ENCODE results near the gene TECR.
"Not testable (repeated sequence)": the region's sequence is repeated elsewhere in the genome, so short reads cannot be mapped to it uniquely, and the experiment has no call there.

TECR gene

GRCh38 chr19:14540741-14541525 is 11.5 kb downstream of the TECR start:
- no peak for DNase-seq (ENCODE audit: low read depth)

- DNase-seq (ENCODE audit: low read depth): not testable (repeated sequence)
Observed at GRCh38 chr19:14541979-14542378, 12.6 kb downstream of the TECR start.

GRCh38 chr19:14542711-14543328 is 13.4 kb downstream of the TECR start:
- DNase-seq (ENCODE audit: low read depth): no peak

GRCh38 chr19:14544047-14544446 is 14.7 kb downstream of the TECR start:
- no peak for DNase-seq (ENCODE audit: low read depth)

GRCh38 chr19:14544977-14545715 is 15.8 kb downstream of the TECR start:
- DNase-seq (ENCODE audit: low read depth): no peak

- no peak for DNase-seq (ENCODE audit: low read depth)
Observed at GRCh38 chr19:14545716-14546082, 16.3 kb downstream of the TECR start.

GRCh38 chr19:14550201-14550754 is 20.9 kb downstream of the TECR start:
- no peak for DNase-seq (ENCODE audit: low read depth)

GRCh38 chr19:14551134-14552005 is 22.0 kb downstream of the TECR start:
- not testable (repeated sequence) for DNase-seq (ENCODE audit: low read depth)

GRCh38 chr19:14552006-14552360 is 22.6 kb downstream of the TECR start:
- DNase-seq (ENCODE audit: low read depth): not testable (repeated sequence)

GRCh38 chr19:14553042-14553938 is 23.9 kb downstream of the TECR start:
- DNase-seq (ENCODE audit: low read depth): no peak

- no peak for DNase-seq (ENCODE audit: low read depth)
Observed at GRCh38 chr19:14553939-14554243, 24.5 kb downstream of the TECR start.

GRCh38 chr19:14554382-14554812 is 25.0 kb downstream of the TECR start:
- DNase-seq (ENCODE audit: low read depth): no peak

GRCh38 chr19:14555918-14556661 is 26.7 kb downstream of the TECR start:
- DNase-seq (ENCODE audit: low read depth): no peak

GRCh38 chr19:14556662-14557188 is 27.3 kb downstream of the TECR start:
- no peak for DNase-seq (ENCODE audit: low read depth)

- no peak for DNase-seq (ENCODE audit: low read depth)
Observed at GRCh38 chr19:14558370-14559066, 29.1 kb downstream of the TECR start.

- DNase-seq (ENCODE audit: low read depth): no peak
Observed at GRCh38 chr19:14559916-14560775, 30.8 kb downstream of the TECR start.

GRCh38 chr19:14560776-14561108 is 31.3 kb downstream of the TECR start:
- DNase-seq (ENCODE audit: low read depth): no peak

- DNase-seq (ENCODE audit: low read depth): no peak
Observed at GRCh38 chr19:14561249-14561648, 31.9 kb downstream of the TECR start.

Data from GM04503 (cell line).